GM19468 (cell line): ENCODE results near the gene WDR53.
"Not testable (repeated sequence)": the region's sequence is repeated elsewhere in the genome, so short reads cannot be mapped to it uniquely, and the experiment has no call there.

Source experiments
- ATAC-seq: cut with Tn5 transposase; IDR thresholded peaks from one replicate; pipeline ENCODE4 v1.9.1; 2021; ENCODE audit warnings: mild to moderate bottlenecking, moderate library complexity, moderate number of reproducible peaks; ENCODE audit not compliant: unreplicated experiment; ENCODE audit errors: extremely low read depth

The WDR53 gene

GRCh38 chr3:196521291-196521690 lies 47.1 kb downstream of the WDR53 start:
- not testable (repeated sequence) for ATAC-seq

- no peak for ATAC-seq
Observed at GRCh38 chr3:196519718-196520082, 48.7 kb downstream of the WDR53 start.

GRCh38 chr3:196518966-196519717 lies 49.2 kb downstream of the WDR53 start:
- no peak for ATAC-seq

DNA sequence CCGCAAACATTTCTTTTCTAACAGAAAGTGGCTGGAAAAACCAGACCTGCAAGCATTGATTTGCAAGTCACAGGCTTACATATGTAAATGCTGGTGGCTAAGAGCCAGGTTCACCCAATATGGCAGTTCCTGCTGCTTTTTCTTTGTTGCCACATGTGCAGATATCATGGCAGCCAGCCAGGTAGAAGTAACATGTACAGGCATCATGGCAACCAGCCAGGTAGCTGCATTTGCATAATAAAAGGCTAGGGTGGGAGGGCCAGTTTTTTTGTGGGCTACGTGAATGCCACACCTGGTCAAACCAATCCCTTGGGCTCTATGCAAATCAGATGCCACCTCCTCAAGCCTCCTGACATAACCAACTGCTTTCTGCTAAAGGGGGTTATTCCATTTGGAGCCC lies 50.4 kb downstream of the WDR53 start:
- ATAC-seq: no peak

DNA sequence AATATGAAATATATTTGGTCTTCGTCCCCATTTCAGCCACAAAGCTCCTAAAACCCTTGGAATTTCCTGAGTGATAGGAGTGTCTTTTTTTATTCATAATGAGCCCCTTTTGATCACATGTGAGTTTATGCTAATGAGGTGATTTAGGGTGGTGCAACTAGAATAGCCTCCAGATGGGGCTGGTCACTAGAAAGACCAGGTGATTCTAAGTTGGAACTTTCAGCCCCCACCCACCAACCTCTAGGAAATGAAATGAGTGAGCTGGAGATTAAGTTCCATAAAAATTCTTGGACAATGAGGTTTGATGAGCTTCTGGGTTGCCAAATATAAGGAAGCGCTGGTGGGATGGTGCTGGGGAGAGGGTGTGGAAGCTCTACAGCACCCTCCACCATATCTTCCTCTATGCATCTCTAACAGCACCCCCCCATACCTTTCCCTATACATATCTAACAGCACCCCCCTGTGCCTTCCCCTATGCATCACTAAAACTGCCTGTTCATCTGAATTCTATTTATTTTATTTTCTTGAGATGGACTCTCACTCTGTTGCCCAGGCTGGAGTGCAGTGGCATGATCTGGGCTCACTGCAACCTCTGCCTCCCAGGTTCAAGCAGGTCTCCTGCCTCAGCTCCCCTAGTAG lies 51.1 kb downstream of the WDR53 start:
- no peak for ATAC-seq

GRCh38 chr3:196514913-196515621 lies 53.3 kb downstream of the WDR53 start, which contains the start of gene SMCO1:
Gene SMCO1, minus strand, starts transcription at chr3:196515346. Its CDS starts 137 bp downstream, at chr3:196515209.
- no peak for ATAC-seq

- no peak for ATAC-seq
Observed at GRCh38 chr3:196514350-196514716, 54.0 kb downstream of the WDR53 start.

DNA sequence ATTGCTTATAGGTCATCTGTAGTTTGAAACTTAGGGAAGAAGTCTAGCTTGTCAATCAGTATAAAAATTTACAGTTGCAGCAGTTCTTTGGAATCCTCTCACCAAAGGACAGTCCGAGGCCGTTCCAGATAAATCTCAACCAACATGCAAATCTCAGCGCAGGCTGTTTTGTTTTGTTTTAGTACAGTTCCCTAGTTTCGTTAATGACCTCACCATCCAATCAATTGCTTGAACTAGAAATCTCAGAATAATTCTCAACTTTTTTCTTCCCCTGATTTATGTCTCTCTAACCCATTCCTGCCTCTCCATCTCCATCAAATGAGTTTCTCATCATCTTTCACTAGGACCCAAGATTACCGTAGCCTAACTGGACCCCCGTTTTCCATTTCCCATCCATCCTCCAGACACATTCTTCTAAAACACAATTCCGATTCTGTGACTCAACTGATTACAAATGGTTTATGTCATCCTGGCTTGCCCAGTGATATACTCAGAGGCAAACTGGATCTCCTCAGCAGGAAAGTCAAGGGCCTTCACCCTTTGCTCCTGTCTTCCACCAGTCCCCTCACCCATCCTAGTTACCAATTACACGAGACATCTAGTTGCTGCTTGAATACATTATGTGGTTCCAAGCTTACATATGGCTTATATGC lies 54.5 kb downstream of the WDR53 start:
- ATAC-seq: no peak

GRCh38 chr3:196511646-196512425 lies 56.5 kb downstream of the WDR53 start:
- ATAC-seq: not testable (repeated sequence)

DNA sequence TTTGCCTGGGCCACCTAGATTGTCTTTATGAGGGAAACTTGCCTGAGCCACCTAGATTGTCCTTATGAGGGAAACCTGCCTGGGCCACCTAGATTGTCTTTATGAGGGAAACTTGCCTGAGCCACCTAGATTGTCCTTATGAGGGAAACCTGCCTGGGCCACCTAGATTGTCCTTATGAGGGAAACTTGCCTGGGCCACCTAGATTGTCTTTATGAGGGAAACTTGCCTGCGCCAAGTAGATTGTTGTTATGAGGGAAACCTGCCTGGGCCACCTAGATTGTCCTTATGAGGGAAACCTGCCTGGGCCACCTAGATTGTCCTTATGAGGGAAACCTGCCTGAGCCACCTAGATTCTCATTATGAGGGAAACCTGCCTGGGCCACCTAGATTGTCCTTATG lies 57.2 kb downstream of the WDR53 start:
- not testable (repeated sequence) for ATAC-seq

DNA sequence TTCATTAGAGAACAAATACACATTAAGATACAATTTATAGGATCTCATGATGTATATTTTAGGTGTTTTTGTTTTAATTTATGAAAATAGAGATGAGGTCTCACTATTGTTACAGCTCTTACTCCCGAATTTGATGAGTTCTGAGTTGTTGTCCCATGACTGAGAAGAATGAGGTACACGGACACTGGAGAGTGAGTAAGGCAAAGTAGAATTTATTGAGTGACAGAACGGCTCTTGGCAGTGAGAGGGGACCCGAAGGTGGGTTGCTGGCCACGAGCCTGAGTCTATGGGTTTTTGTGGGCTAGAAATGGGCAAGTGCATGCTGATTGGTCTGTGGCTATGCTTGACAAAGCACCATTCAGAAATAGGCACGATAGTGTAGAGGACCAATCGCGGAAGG lies 61.7 kb downstream of the WDR53 start:
- ATAC-seq: no peak

- no peak for ATAC-seq
Observed at GRCh38 chr3:196504556-196504955, 63.8 kb downstream of the WDR53 start.
